HCEC 1CT (cell line): Measurements from ENCODE around the gene ARPC1A.
"Not testable (repeated sequence)": the region's sequence is repeated elsewhere in the genome, so short reads cannot be mapped to it uniquely, and the experiment has no call there.

Experiments used
- DNase-seq: peaks from one replicate; pipeline ENCODE4 v3.0.0-alpha.2; 2017

Gene ARPC1A

GRCh38 chr7:99325592-99326407, at the start of gene ARPC1A:
Gene ARPC1A (plus strand): TSS chr7:99325898. CDS start chr7:99333354, 7,456 bp downstream.
- DNase-seq = peak; percentile 91

- no peak for DNase-seq
These were observed 47.5 kb upstream of the ARPC1A start for GRCh38 chr7:99278180-99278579.

GRCh38 chr7:99284165-99284564, 41.5 kb upstream of the ARPC1A start:
- not testable (repeated sequence) for DNase-seq

- DNase-seq = no peak
These were observed 37.7 kb upstream of the ARPC1A start for GRCh38 chr7:99287779-99288534.

- DNase-seq = no peak
These were observed 36.5 kb upstream of the ARPC1A start for GRCh38 chr7:99289185-99289584.

GRCh38 chr7:99290148-99290547, 35.5 kb upstream of the ARPC1A start:
- not testable (repeated sequence) for DNase-seq

- peak; percentile 47 for DNase-seq
These were observed 34.6 kb upstream of the ARPC1A start for GRCh38 chr7:99290980-99291607.

GRCh38 chr7:99292127-99292526, 33.6 kb upstream of the ARPC1A start:
- DNase-seq = no peak

- no peak for DNase-seq
These were observed 32.5 kb upstream of the ARPC1A start for GRCh38 chr7:99293167-99293566.

- DNase-seq = no peak
These were observed 32.0 kb upstream of the ARPC1A start for GRCh38 chr7:99293650-99294049.

- no peak for DNase-seq
These were observed 29.2 kb upstream of the ARPC1A start for GRCh38 chr7:99296471-99296870.

- DNase-seq = no peak
These were observed 24.2 kb upstream of the ARPC1A start for GRCh38 chr7:99301496-99301895.

GRCh38 chr7:99305473-99306260, 20.0 kb upstream of the ARPC1A start:
- DNase-seq = no peak

GRCh38 chr7:99308461-99309074, 17.1 kb upstream of the ARPC1A start:
- DNase-seq = peak; percentile 5

GRCh38 chr7:99309111-99309510, 16.6 kb upstream of the ARPC1A start:
- DNase-seq = no peak

- no peak for DNase-seq
These were observed 15.7 kb upstream of the ARPC1A start for GRCh38 chr7:99310004-99310403.

- DNase-seq = no peak
These were observed 14.0 kb upstream of the ARPC1A start for GRCh38 chr7:99311702-99312101.

- peak; percentile 11 for DNase-seq
These were observed 13.1 kb upstream of the ARPC1A start for GRCh38 chr7:99312316-99313203.

- DNase-seq = no peak
These were observed 12.5 kb upstream of the ARPC1A start for GRCh38 chr7:99313204-99313573.

- DNase-seq = no peak
These were observed 11.2 kb upstream of the ARPC1A start for GRCh38 chr7:99314504-99314903.

GRCh38 chr7:99320371-99320770, 5.3 kb upstream of the ARPC1A start:
- no peak for DNase-seq
